SU-DHL-6 (cell line): Measurements from ENCODE around the gene INTS11.

ENCODE experiments used
- H2AFZ ChIP-seq: fragments of 200-600 bp; sonication (generic); 2 replicates; pipeline ENCODE4 v1.6.1; 2014; ENCODE audit warnings: low read depth, mild to moderate bottlenecking, moderate library complexity, mixed read lengths, antibody characterized with exemption, low read length; ENCODE audit not compliant: severe bottlenecking
- H3F3A ChIP-seq: fragments of 200-600 bp; shearing (Covaris generic); 2 replicates; pipeline ENCODE4 v1.6.0; 2016; ENCODE audit warnings: antibody characterized with exemption, mild to moderate bottlenecking; ENCODE audit not compliant: insufficient read depth
- H3K27ac ChIP-seq: fragments of 200-600 bp; sonication (generic); 2 replicates; pipeline ENCODE4 v1.5.1; 2016; ENCODE audit warnings: low read depth, mild to moderate bottlenecking, low read length, moderate library complexity, mixed read lengths
- H3K27me3 ChIP-seq: fragments of 200-600 bp; sonication (generic), shearing (Covaris generic); 2 replicates; pipeline ENCODE4 v1.6.0; 2014; ENCODE audit warnings: mild to moderate bottlenecking, low read length
- H3K36me3 ChIP-seq: fragments of 200-600 bp; sonication (generic); 2 replicates; pipeline ENCODE4 v1.6.1; 2014; ENCODE audit warnings: mild to moderate bottlenecking, low read length, mixed read lengths
- H3K4me2 ChIP-seq: fragments of 300-600, 200-600 bp; shearing (Covaris generic), sonication (generic); 2 replicates; pipeline ENCODE4 v1.6.0; 2014; ENCODE audit warnings: low read length, low read depth, mild to moderate bottlenecking; ENCODE audit not compliant: poor library complexity, severe bottlenecking
- H3K4me3 ChIP-seq: fragments of 200-600 bp; sonication (generic); 2 replicates; pipeline ENCODE4 v1.5.1; 2014; ENCODE audit warnings: antibody characterized with exemption, low read length, mild to moderate bottlenecking, mixed read lengths; ENCODE audit not compliant: insufficient read depth, poor library complexity, severe bottlenecking
- H3K79me2 ChIP-seq: fragments of 200-600 bp; sonication (generic); 2 replicates; pipeline ENCODE4 v1.6.1; 2014; ENCODE audit warnings: mild to moderate bottlenecking, low read length, moderate library complexity; ENCODE audit not compliant: insufficient read depth
- H3K9ac ChIP-seq: fragments of 200-600 bp; sonication (generic); 2 replicates; pipeline ENCODE4 v1.7.0; 2014; ENCODE audit warnings: mild to moderate bottlenecking, low read length
- H3K9me2 ChIP-seq: fragments of 200-600 bp; sonication (generic); replicated peaks from 2 replicates; pipeline ENCODE4 v1.6.1; 2014; ENCODE audit warnings: low read length; ENCODE audit not compliant: insufficient read depth
- H3K9me3 ChIP-seq: fragments of 200-600 bp; sonication (generic); 2 replicates; pipeline ENCODE4 v1.6.1; 2014; ENCODE audit warnings: low read length, mixed read lengths; ENCODE audit not compliant: insufficient read depth
- H4K20me1 ChIP-seq: fragments of 200-600 bp; sonication (generic); 2 replicates; pipeline ENCODE4 v1.6.1; 2014; ENCODE audit warnings: low read depth, mild to moderate bottlenecking, antibody characterized with exemption, low read length, moderate library complexity, mixed read lengths
- CTCF ChIP-seq: fragments of 200-600 bp; sonication (generic); IDR thresholded peaks from one replicate; pipeline ENCODE4 v1.5.1; 2017; ENCODE audit warnings: antibody characterized with exemption, mild to moderate bottlenecking, low read length, moderate library complexity; ENCODE audit not compliant: insufficient read depth, poor library complexity, severe bottlenecking
- EZH2phosphoT487 ChIP-seq: fragments of 200-600 bp; sonication (generic), shearing (Covaris generic); conservative IDR thresholded peaks from 2 replicates; pipeline ENCODE4 v1.6.1; 2018; ENCODE audit warnings: mild to moderate bottlenecking, antibody characterized with exemption, low read length, moderate library complexity, mixed read lengths

The INTS11 gene

GRCh38 chr1:1346501-1346890, 22.0 kb upstream of the INTS11 start:
- H3K4me2 ChIP-seq: no peak overlapping the region
- no peaks in the 10 kb centered on the region for H3K36me3 ChIP-seq
- TF ChIP-seq EZH2phosphoT487 (no peak), CTCF (no peak)
- peaks cover 6% of the 10 kb centered on the region; the same call in 1 of the 2 replicates for H3K79me2 ChIP-seq
- no peak overlapping the region for H2AFZ ChIP-seq
- no peaks in the 10 kb centered on the region for H3F3A ChIP-seq
- no peak overlapping the region for H3K9ac ChIP-seq
- no peak overlapping the region for H3K4me3 ChIP-seq
- no peaks in the 10 kb centered on the region for H3K9me2 ChIP-seq
- no peaks in the 10 kb centered on the region for H3K27me3 ChIP-seq
- H3K9me3 ChIP-seq: no peaks in the 10 kb centered on the region
- H4K20me1 ChIP-seq: no peaks in the 10 kb centered on the region
- no peak overlapping the region for H3K27ac ChIP-seq

- Histone ChIP-seq H3F3A (no peaks in the 10 kb centered on the region), H3K27ac (no peak overlapping the region), H3K36me3 (no peaks in the 10 kb centered on the region), H3K9me2 (no peaks in the 10 kb centered on the region), H3K9ac (no peak overlapping the region), H3K27me3 (no peaks in the 10 kb centered on the region), H3K9me3 (no peaks in the 10 kb centered on the region), H4K20me1 (no peaks in the 10 kb centered on the region), H3K4me2 (no peak overlapping the region), H3K79me2 (peaks cover 6% of the 10 kb centered on the region; the same call in 1 of the 2 replicates), H2AFZ (no peak overlapping the region), H3K4me3 (no peak overlapping the region)
- no peak for TF ChIP-seq EZH2phosphoT487
- no peak for TF ChIP-seq CTCF
Observed at GRCh38 chr1:1345860-1346500, 21.5 kb upstream of the INTS11 start.

GRCh38 chr1:1345384-1345783, 20.9 kb upstream of the INTS11 start:
- H3K4me2 ChIP-seq: no peak overlapping the region
- no peak overlapping the region for H3K27ac ChIP-seq
- H2AFZ ChIP-seq: no peak overlapping the region
- no peak overlapping the region for H3K9ac ChIP-seq
- H3K4me3 ChIP-seq: no peak overlapping the region
- H3K9me2 ChIP-seq: no peaks in the 10 kb centered on the region
- H3K27me3 ChIP-seq: no peaks in the 10 kb centered on the region
- H3K36me3 ChIP-seq: no peaks in the 10 kb centered on the region
- peaks cover 6% of the 10 kb centered on the region; the same call in 1 of the 2 replicates for H3K79me2 ChIP-seq
- no peak for TF ChIP-seq EZH2phosphoT487
- no peak for TF ChIP-seq CTCF
- H3K9me3 ChIP-seq: no peaks in the 10 kb centered on the region
- no peaks in the 10 kb centered on the region for H3F3A ChIP-seq
- no peaks in the 10 kb centered on the region for H4K20me1 ChIP-seq
